ACC112 (cell line): Measurements from ENCODE around the gene LRBA.

Source experiments
- H2AFZ ChIP-seq: fragments of 200-600 bp; sonication (generic); one replicate; pipeline ENCODE4 v1.6.0; 2017; ENCODE audit warnings: antibody characterized with exemption, low read length; ENCODE audit not compliant: unreplicated experiment
- H3K27ac ChIP-seq: fragments of 200-600 bp; sonication (generic); 2 replicates; pipeline ENCODE4 v1.5.1; 2014; ENCODE audit warnings: low read depth, mild to moderate bottlenecking, antibody characterized with exemption, low read length, moderate library complexity
- H3K27me3 ChIP-seq: fragments of 200-600 bp; sonication (generic); 2 replicates; pipeline ENCODE4 v1.6.1; 2014; ENCODE audit warnings: mild to moderate bottlenecking, antibody characterized with exemption, low read length, moderate library complexity, mixed read lengths; ENCODE audit not compliant: insufficient read depth
- H3K36me3 ChIP-seq: fragments of 200-600 bp; sonication (generic); 2 replicates; pipeline ENCODE4 v1.6.1; 2016; ENCODE audit warnings: mild to moderate bottlenecking, antibody characterized with exemption, low read length, moderate library complexity, mixed read lengths; ENCODE audit not compliant: insufficient read depth
- H3K4me1 ChIP-seq: fragments of 200-600 bp; sonication (generic); one replicate; pipeline ENCODE4 v1.6.1; 2016; ENCODE audit warnings: low read length, mixed read lengths; ENCODE audit not compliant: insufficient read depth, unreplicated experiment, control insufficient read depth
- H3K4me3 ChIP-seq: fragments of 200-600 bp; sonication (generic); 2 replicates; pipeline ENCODE4 v1.5.1; 2014; ENCODE audit warnings: mild to moderate bottlenecking, low read depth, low read length
- H3K79me2 ChIP-seq: fragments of 200-600 bp; sonication (generic); one replicate; pipeline ENCODE4 v1.6.0; 2016; ENCODE audit warnings: low read length; ENCODE audit not compliant: control insufficient read depth, unreplicated experiment, insufficient read depth

The LRBA gene

DNA sequence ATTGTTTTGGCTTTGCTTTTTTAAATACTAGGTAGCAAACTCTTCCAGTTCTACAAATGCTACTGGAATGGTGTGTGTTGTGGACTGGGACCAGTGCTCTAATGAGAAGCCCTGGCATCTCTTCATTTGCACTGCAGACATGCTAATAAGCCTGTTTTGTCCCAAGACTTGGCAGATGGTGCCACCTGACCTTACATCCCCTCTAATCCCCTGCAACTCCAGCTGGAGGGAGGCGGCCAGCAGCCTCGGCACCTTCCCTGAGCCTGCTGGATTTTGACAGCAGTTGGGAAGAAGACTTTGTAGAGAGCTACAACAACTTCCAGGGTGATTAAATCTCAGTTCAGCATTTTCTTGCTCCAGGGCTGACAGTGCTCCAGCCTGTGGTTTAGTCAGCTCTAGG lies 736.9 kb downstream of the LRBA start:
- no peaks in the 10 kb centered on the region for H3K79me2 ChIP-seq
- H3K27ac ChIP-seq: no peak overlapping the region
- peaks cover 3% of the 10 kb centered on the region; the same call in 1 of the 2 replicates for H3K36me3 ChIP-seq
- no peak overlapping the region for H2AFZ ChIP-seq
- no peak overlapping the region for H3K4me3 ChIP-seq
- no peaks in the 10 kb centered on the region for H3K27me3 ChIP-seq
- peaks cover 20% of the 10 kb centered on the region for H3K4me1 ChIP-seq

DNA sequence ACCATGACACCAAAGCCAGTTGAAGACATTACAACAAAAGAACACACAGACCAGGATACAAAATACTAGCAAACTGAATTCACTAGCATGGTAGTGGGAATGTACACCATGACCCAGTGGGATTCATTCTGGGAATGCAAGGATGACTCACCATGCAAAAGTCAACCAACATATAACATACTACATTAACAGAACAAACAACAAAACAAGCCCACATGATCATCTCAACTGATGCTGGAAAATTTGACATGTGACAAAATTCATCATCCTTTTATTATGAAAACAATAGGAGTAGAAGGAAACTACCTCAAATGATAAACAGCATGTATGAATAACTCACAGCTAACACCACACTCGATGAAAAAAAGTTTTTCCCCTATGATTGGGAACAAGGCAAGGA lies 746.6 kb downstream of the LRBA start:
- H3K27me3 ChIP-seq: no peaks in the 10 kb centered on the region
- no peaks in the 10 kb centered on the region for H3K79me2 ChIP-seq
- no peak overlapping the region for H3K4me3 ChIP-seq
- peaks cover 8% of the 10 kb centered on the region for H3K4me1 ChIP-seq
- 0 out of 2 replicates have a peak, but pooled peaks cover 4% of the 10 kb centered on the region for H3K36me3 ChIP-seq
- H2AFZ ChIP-seq: no peak overlapping the region
- H3K27ac ChIP-seq: 0 out of 2 replicates have a peak overlapping the region, but pooled peaks have one; percentile 2

DNA sequence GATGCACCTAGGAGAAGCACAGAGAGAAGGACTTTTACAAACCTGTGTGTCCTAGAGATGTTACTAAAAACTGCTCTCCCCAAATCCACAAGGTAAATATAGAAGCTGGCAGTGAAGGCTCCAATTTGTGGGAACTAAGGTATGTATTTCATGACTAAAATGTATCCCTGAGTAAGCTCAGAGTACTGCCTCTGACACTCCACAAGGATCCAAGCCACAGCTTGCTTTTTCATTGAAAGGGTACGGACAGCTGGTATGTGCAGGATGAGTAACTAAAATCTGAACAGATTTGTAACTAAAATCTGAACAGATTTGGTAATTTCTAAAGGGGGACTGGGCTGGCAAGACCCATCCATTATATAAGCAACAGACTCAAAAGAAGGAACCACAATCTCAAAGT lies 749.3 kb downstream of the LRBA start:
- 0 out of 2 replicates have a peak, but pooled peaks cover 4% of the 10 kb centered on the region for H3K36me3 ChIP-seq

DNA sequence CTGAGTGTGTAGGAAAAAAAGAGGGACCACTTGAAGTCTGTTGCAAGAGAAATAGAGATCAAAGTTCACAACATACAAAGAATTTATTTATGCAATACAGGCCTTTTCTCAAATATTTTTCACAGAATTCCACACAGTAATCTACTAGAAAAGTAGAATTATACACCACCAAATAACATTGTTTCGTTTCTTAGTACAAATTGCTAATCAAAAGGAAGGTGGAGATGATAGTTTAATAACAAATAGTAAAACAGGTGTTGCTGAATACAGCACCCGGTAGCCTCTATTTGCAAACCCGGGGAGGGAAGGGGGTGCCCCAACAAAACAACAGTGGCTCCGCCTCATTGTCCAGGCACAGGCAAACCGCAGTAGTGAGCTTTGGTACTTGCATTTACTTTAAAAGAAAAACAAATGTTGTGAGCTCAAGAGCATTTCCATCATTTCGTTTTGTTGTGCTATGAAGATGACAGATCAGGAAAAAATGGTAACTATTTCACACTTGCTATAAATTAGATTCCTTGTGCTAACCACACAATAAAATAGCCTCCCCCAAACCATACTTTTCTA lies 750.4 kb downstream of the LRBA start:
- Histone ChIP-seq H3K36me3 (no peaks in the 10 kb centered on the region), H3K27me3 (no peaks in the 10 kb centered on the region), H3K27ac (no peak overlapping the region), H2AFZ (no peak overlapping the region), H3K4me1 (peaks cover 8% of the 10 kb centered on the region), H3K79me2 (no peaks in the 10 kb centered on the region), H3K4me3 (no peak overlapping the region)

More for the DNA sequence above, 749.3 kb downstream of the LRBA start:
- Histone ChIP-seq H3K27ac (no peak overlapping the region), H3K4me1 (peaks cover 8% of the 10 kb centered on the region), H2AFZ (no peak overlapping the region), H3K27me3 (no peaks in the 10 kb centered on the region), H3K4me3 (no peak overlapping the region), H3K79me2 (no peaks in the 10 kb centered on the region)

DNA sequence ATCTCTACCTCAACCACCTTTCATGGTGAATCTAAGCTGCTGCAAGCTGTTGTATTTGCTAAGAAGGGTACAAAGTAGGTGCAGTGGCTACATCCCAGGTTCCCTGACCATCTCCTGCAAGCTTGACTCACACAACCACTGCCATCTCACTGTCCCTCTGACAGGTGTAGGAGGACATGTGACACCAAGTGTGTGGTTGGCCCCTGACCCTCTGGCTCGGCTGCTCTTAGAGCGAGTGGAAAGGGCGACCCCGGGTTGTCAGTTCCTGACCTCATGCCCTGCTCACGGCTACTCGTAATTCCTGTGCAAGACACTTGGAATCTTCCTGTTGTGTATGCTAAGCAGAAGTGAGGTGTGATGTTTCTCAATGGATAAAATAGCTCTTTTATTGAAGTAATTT lies 752.5 kb downstream of the LRBA start:
- no peaks in the 10 kb centered on the region for H3K36me3 ChIP-seq
- H3K27ac ChIP-seq: no peak overlapping the region
- no peaks in the 10 kb centered on the region for H3K79me2 ChIP-seq
- H3K4me1 ChIP-seq: no peaks in the 10 kb centered on the region
- no peak overlapping the region for H2AFZ ChIP-seq
- H3K27me3 ChIP-seq: no peaks in the 10 kb centered on the region
- no peak overlapping the region for H3K4me3 ChIP-seq

DNA sequence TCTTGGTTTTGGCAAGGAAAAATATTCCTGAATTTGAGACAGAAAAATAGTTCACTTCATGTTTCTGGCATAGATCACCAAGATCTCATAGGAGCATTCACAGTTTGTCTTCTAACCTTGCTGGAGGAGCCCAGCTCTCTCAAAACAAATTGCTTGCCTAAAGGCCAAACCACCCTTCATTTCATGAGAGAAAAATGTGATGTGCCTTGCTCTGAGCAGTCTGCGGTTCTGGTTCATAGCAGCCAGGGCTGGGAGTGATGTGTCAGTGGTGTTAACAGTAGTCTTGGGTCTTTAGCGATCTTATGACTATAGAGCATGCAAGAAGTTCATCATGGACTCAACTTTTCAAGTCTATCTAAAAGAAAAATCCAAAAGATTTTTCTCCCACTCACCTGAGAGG lies 753.5 kb downstream of the LRBA start:
- H3K27me3 ChIP-seq: no peaks in the 10 kb centered on the region
- no peak overlapping the region for H3K4me3 ChIP-seq
- H3K4me1 ChIP-seq: no peaks in the 10 kb centered on the region
- H3K36me3 ChIP-seq: no peaks in the 10 kb centered on the region
- H3K27ac ChIP-seq: no peak overlapping the region
- H2AFZ ChIP-seq: no peak overlapping the region
- H3K79me2 ChIP-seq: no peaks in the 10 kb centered on the region

DNA sequence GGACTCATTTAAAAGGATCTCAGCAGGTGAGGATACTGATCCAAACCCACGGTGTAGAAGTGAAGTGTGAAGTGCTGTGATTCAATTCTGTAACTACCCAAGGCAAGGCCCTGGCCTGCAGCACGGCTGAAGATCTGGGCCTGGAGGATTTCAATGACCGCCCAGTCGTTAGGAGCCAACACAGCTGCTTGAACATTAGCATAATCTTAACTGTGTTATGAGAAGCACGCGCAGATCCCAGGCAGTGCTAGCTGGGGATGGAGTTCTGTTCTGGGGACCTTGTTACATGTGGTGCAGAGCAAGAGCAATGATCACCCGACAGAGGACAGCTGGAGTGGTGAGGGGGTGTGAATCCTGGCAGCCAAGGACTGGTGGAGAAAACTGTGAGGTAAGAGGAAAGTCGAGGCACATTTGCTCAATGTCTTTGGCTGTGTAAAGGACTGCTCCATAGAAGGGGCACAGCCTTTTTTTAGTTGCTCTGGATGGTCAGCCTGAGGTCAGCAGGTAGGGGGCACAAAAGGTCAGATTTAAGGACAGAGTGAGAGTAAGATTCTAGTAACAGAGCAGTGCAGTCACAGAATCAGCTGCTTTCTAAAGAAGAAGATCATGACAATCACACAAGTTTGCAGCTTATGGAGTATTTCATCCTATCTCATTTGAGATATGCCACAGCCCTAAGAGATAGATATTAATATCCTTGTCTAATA lies 755.1 kb downstream of the LRBA start:
- no peaks in the 10 kb centered on the region for H3K79me2 ChIP-seq
- H3K4me1 ChIP-seq: no peaks in the 10 kb centered on the region
- H3K27ac ChIP-seq: no peak overlapping the region
- H2AFZ ChIP-seq: no peak overlapping the region
- no peaks in the 10 kb centered on the region for H3K27me3 ChIP-seq
- H3K4me3 ChIP-seq: no peak overlapping the region
- H3K36me3 ChIP-seq: no peaks in the 10 kb centered on the region

DNA sequence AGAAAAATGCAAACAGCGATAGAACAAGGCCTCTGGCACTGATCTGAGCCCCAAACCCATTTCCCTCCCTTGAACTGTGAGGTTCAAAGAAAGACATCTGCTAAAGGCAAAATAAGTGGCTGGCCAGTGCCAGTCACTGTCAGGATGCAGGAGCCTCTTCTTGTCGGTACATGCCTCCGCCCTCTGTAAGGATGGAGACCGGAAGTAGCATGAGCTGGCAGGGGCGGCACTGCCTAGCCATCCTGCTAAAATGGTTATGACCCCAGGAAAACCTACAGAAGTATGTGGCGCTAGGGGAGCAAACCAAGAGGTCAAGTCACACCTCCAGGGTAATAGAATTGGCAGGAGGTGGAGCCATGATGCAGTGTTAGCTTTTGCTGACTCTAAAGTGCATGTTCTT lies 756.5 kb downstream of the LRBA start:
- Histone ChIP-seq H3K4me1 (no peaks in the 10 kb centered on the region), H3K27me3 (no peaks in the 10 kb centered on the region), H3K36me3 (no peaks in the 10 kb centered on the region), H3K27ac (no peak overlapping the region), H2AFZ (no peak overlapping the region), H3K79me2 (no peaks in the 10 kb centered on the region), H3K4me3 (no peak overlapping the region)

DNA sequence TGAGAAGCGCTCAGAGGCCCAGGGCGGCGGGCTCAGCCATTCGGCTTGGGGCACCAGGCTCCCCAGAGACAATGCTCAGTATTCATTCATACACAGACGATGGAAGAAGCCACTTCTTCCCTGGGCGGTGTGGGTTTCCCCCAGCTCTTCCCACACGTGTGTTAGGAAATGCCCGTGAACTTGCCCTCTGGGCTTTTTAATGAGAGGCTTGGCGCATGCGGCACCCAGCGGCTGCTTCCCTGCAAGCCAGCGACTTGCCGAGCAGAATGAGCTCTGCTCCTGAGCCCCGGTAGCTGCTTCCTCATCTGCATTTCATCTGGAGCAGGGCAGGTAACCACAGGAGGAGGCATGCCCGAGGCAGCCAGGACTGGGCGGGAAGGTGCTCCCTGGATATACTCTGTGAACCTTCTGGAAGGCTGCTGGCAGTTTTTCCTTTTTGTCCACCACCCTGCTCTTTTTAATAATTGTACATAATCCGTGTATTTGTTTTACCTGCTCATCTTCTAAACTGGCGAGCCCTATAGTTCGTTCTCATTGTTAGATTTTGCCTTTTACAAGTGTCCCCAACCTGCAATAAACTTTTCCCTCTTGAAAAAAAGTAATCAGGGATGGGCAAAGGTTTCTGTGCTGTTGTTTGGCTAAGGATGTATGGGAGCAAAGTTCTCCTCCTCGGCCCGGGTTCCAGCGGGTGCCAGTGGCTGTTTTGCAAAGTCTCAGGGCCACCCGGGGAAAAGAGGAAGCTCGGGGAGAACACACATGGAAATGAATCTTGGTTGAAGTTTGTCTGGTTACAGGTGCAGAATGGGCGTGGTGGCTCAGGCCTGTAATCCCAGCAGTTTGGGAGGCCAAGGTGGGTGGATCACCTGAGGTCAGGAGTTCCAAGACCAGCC lies 758.0 kb downstream of the LRBA start:
- Histone ChIP-seq H3K27ac (no peak overlapping the region), H2AFZ (no peak overlapping the region), H3K4me3 (no peak overlapping the region), H3K36me3 (no peaks in the 10 kb centered on the region), H3K79me2 (no peaks in the 10 kb centered on the region), H3K27me3 (no peaks in the 10 kb centered on the region), H3K4me1 (no peaks in the 10 kb centered on the region)

DNA sequence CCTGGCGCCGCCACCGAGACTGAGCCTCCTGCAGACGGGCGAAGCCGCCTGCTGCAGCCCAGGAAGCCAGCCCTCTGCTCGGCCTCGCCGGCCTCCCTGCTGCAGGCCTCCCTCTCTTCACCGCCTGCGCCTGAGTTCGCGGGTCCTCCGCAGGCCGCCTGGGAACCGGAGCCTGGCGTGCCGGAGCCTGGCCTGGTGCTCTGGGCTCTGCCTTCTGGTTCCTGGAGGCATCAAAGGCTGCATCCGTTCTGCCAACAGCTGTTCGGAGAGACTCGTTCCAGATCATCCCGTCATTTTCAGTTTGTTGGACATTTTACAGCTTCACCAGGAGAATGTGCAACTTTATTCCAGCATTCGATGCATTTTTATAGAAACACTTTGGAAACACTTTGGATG lies 758.9 kb downstream of the LRBA start:
- Histone ChIP-seq H3K4me1 (no peaks in the 10 kb centered on the region), H3K27me3 (no peaks in the 10 kb centered on the region), H2AFZ (no peak overlapping the region), H3K4me3 (no peak overlapping the region), H3K27ac (no peak overlapping the region), H3K79me2 (no peaks in the 10 kb centered on the region), H3K36me3 (no peaks in the 10 kb centered on the region)
